NCI-H82 treated with DMSO at 0.1 percent for 48 hours (cell line): Measurements from ENCODE around the gene NRN1.
"Not testable (repeated sequence)": the region's sequence is repeated elsewhere in the genome, so short reads cannot be mapped to it uniquely, and the experiment has no call there.

Source experiments
- DNase-seq: peaks from one replicate; lab custom pipeline; 2025; ENCODE audit not compliant: unreplicated experiment; lab: John Stamatoyannopoulos, UW

NRN1 gene

GRCh38 chr6:5984150-5985089 is 22.3 kb downstream of the NRN1 start:
- no peak for DNase-seq

GRCh38 chr6:5981126-5982026 is 25.3 kb downstream of the NRN1 start:
- no peak for DNase-seq

- no peak for DNase-seq
These were observed 26.9 kb downstream of the NRN1 start for GRCh38 chr6:5979650-5980420.

GRCh38 chr6:5976811-5977210 is 29.9 kb downstream of the NRN1 start:
- no peak for DNase-seq

GRCh38 chr6:5968817-5969734 is 37.6 kb downstream of the NRN1 start:
- no peak for DNase-seq

- not testable (repeated sequence) for DNase-seq
These were observed 38.7 kb downstream of the NRN1 start for GRCh38 chr6:5968036-5968435.

- no peak for DNase-seq
These were observed 39.1 kb downstream of the NRN1 start for GRCh38 chr6:5967594-5967993.

- no peak for DNase-seq
These were observed 43.9 kb downstream of the NRN1 start for GRCh38 chr6:5962794-5963193.

- no peak for DNase-seq
These were observed 44.9 kb downstream of the NRN1 start for GRCh38 chr6:5961836-5962235.

GRCh38 chr6:5960456-5960855 is 46.3 kb downstream of the NRN1 start:
- no peak for DNase-seq

- DNase-seq, result no peak
These were observed 47.8 kb downstream of the NRN1 start for GRCh38 chr6:5958921-5959320.

GRCh38 chr6:5956939-5957338 is 49.8 kb downstream of the NRN1 start:
- DNase-seq, result no peak

GRCh38 chr6:5950361-5950785 is 56.4 kb downstream of the NRN1 start:
- DNase-seq, result no peak
